Keratinocyte (primary cell): ENCODE data around the gene SPOCK3. TPM values are rescaled to one million over a fixed set of nuclear protein-coding genes. Genes with fewer than 3 reads are reported as not detected.

ENCODE experiments used
- DNase-seq: peaks from one replicate; pipeline ENCODE4 v3.0.0-alpha.2; 2011; ENCODE audit warnings: low read depth, missing footprints, low spot score
- FAIRE-seq: peaks from 2 replicates; lab custom pipeline; 2011; peaks lifted over from hg19 to GRCh38; lab: Jason Lieb, UNC
- H2AFZ ChIP-seq: 2 replicates; pipeline ENCODE4 v1.6.0; 2012; ENCODE audit warnings: low read length, control low read depth, inconsistent platforms; ENCODE audit not compliant: control insufficient read depth
- H3K27ac ChIP-seq: 2 replicates; pipeline ENCODE4 v1.5.1; 2011; ENCODE audit warnings: low read length; ENCODE audit not compliant: control insufficient read depth, insufficient read depth
- H3K27me3 ChIP-seq: 3 replicates; pipeline ENCODE4 v1.6.0; 2011; ENCODE audit warnings: low read length; ENCODE audit not compliant: control insufficient read depth, insufficient read depth; ENCODE audit errors: extremely low read depth
- H3K36me3 ChIP-seq, 2 experiments: 2 replicates in 1 of 2; 3 replicates in 1 of 2; pipeline ENCODE4 v1.5.1; 2011; ENCODE audit warnings: low read length in 2 of 2, mild to moderate bottlenecking in 1 of 2; ENCODE audit not compliant: control insufficient read depth in 2 of 2, insufficient read depth in 2 of 2; ENCODE audit errors: extremely low read depth in 1 of 2
- H3K4me1 ChIP-seq: 3 replicates; pipeline ENCODE4 v1.5.1; 2011; ENCODE audit warnings: low read length; ENCODE audit not compliant: control insufficient read depth, insufficient read depth; ENCODE audit errors: extremely low read depth
- H3K4me2 ChIP-seq: 3 replicates; pipeline ENCODE4 v1.6.0; 2011; ENCODE audit warnings: low read depth, low read length; ENCODE audit not compliant: control insufficient read depth, insufficient read depth; ENCODE audit errors: extremely low read depth
- H3K4me3 ChIP-seq, 3 experiments: fragments of 200-600 bp in 1 of 3; sonication (generic) in 1 of 3; 2 replicates in 2 of 3; 3 replicates in 1 of 3; pipeline ENCODE4 v1.5.1; 2011 to 2016; ENCODE audit warnings: low read length in 3 of 3, mild to moderate bottlenecking in 3 of 3, control low read depth in 2 of 3, inconsistent platforms in 1 of 3, low read depth in 1 of 3, mixed read lengths in 1 of 3, mixed run types in 1 of 3, moderate library complexity in 1 of 3; ENCODE audit not compliant: control insufficient read depth in 2 of 3, insufficient read depth in 2 of 3; ENCODE audit errors: extremely low read depth in 1 of 3
- H3K79me2 ChIP-seq: 2 replicates; pipeline ENCODE4 v1.6.0; 2012; ENCODE audit warnings: low read length; ENCODE audit not compliant: control insufficient read depth, insufficient read depth
- H3K9ac ChIP-seq: 3 replicates; pipeline ENCODE4 v1.6.0; 2011; ENCODE audit warnings: low read length; ENCODE audit not compliant: control insufficient read depth, insufficient read depth; ENCODE audit errors: extremely low read depth
- H3K9me1 ChIP-seq: 3 replicates; pipeline ENCODE4 v1.6.0; 2011; ENCODE audit warnings: low read length; ENCODE audit not compliant: control insufficient read depth, insufficient read depth; ENCODE audit errors: extremely low read depth
- H3K9me3 ChIP-seq: 2 replicates; pipeline ENCODE4 v1.5.1; 2012; ENCODE audit warnings: low read depth, low read length; ENCODE audit not compliant: control insufficient read depth
- H4K20me1 ChIP-seq: 3 replicates; pipeline ENCODE4 v1.6.0; 2011; ENCODE audit warnings: low read length; ENCODE audit not compliant: control insufficient read depth, insufficient read depth; ENCODE audit errors: extremely low read depth
- EZH2 ChIP-seq: IDR thresholded peaks from one replicate; pipeline ENCODE4 v1.6.1; 2012; ENCODE audit warnings: inconsistent platforms, mild to moderate bottlenecking, low read length, moderate library complexity
- dilution Hi-C: fragments of 300-500 bp; cut with MboI; formaldehyde crosslinking; loops from one replicate; pipeline ENCODE4 v1.7.0; 2020; ENCODE audit warnings: low sequenced_read_pairs; ENCODE audit not compliant: extremely low pct_ligation_motif_present
- polyA plus RNA-seq, 5 experiments: library from polyadenylated mRNA; depleted of rRNA in 3 of 5; stranded (reverse) in 3 of 5; stranded (forward) in 1 of 5; unstranded in 1 of 5; fragments of >200 nt; gene quantifications; 1 replicate in 1 of 5; 2 replicates in 3 of 5; 3 replicates in 1 of 5; pipeline versions ENCODE4 v1.2.1 to v1.2.3, GENCODE V29; 2011 to 2012; ENCODE audit warnings: missing spikeins in 2 of 5, low read depth in 1 of 5, low replicate concordance in 1 of 5
- TF ChIP-seq, protein P1 (sequence below), 3 experiments: IDR thresholded peaks in 1 of 3; conservative IDR thresholded peaks in 1 of 3; optimal IDR thresholded peaks in 1 of 3; 2 replicates in 2 of 3; 3 replicates in 1 of 3; pipeline versions ENCODE3 to v1.5.1; 2011; ENCODE audit warnings: low read length in 3 of 3, mild to moderate bottlenecking in 3 of 3, moderate library complexity in 2 of 3, control low read depth in 1 of 3, inconsistent platforms in 1 of 3; ENCODE audit not compliant: insufficient read depth in 2 of 3; ENCODE audit errors: extremely low read depth in 1 of 3

The SPOCK3 gene
- polyA plus RNA-seq, 1 donor (not counting 4 experiments of a cell fraction or from before 2014, with no cell fraction given), result not detected

DNA sequence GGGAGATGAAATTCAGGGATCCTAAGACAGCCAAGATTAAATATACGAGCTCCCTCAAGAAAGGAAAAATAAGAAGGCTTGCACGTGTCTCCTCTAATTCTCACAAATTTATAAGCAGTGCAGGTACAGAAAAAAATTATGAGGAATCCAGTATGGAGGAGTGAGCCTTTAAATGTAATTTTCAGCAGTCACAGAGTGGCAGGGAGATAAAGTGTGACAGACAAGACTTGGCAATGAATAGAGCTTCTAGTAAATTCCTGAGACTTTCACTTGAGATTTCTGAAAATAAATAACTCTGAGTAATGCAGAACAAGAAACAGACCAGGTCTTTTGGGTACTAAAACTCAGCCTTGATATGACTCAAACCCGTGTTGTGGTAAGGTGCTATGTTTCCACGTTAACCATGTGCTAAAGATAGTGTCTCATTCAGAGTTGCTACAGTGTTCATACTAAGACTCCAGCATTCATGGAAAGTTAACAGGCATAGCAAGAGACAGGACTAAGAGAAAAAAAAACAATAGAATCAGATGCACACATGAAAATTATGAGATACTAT, 119.8 kb downstream of the SPOCK3 start:
- no peak overlapping the region for H2AFZ ChIP-seq
- H3K4me1 ChIP-seq, result peaks cover 20% of the 10 kb centered on the region
- H3K9me1 ChIP-seq, result no peaks in the 10 kb centered on the region
- no peak overlapping the region for H3K9ac ChIP-seq
- no peaks in the 10 kb centered on the region for H3K79me2 ChIP-seq
- H4K20me1 ChIP-seq, result no peaks in the 10 kb centered on the region
- TF ChIP-seq EZH2, result no peak
- TF ChIP-seq, protein P1, sequence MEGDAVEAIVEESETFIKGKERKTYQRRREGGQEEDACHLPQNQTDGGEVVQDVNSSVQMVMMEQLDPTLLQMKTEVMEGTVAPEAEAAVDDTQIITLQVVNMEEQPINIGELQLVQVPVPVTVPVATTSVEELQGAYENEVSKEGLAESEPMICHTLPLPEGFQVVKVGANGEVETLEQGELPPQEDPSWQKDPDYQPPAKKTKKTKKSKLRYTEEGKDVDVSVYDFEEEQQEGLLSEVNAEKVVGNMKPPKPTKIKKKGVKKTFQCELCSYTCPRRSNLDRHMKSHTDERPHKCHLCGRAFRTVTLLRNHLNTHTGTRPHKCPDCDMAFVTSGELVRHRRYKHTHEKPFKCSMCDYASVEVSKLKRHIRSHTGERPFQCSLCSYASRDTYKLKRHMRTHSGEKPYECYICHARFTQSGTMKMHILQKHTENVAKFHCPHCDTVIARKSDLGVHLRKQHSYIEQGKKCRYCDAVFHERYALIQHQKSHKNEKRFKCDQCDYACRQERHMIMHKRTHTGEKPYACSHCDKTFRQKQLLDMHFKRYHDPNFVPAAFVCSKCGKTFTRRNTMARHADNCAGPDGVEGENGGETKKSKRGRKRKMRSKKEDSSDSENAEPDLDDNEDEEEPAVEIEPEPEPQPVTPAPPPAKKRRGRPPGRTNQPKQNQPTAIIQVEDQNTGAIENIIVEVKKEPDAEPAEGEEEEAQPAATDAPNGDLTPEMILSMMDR (optimal IDR thresholded peaks at IDR 0.05 in 1 of 3, IDR thresholded peaks at IDR 0.05 in 1 of 3, conservative IDR thresholded peaks at IDR 0.05 in 1 of 3; ENCODE audit: extremely low read depth in 1 of 3, insufficient read depth in 2 of 3, low read length in 3 of 3), result no peak
- no peaks in the 10 kb centered on the region for H3K27me3 ChIP-seq
- no peaks in the 10 kb centered on the region for H3K9me3 ChIP-seq
- dilution Hi-C loops, result no loop called here
- DNase-seq, result no peak
- no peak overlapping the region for H3K4me2 ChIP-seq
- H3K4me3 ChIP-seq, result no peak overlapping the region
- H3K36me3 ChIP-seq, result no peaks in the 10 kb centered on the region
- peak; percentile 79 for FAIRE-seq
- peak overlapping the region; percentile 8 for H3K27ac ChIP-seq

DNA sequence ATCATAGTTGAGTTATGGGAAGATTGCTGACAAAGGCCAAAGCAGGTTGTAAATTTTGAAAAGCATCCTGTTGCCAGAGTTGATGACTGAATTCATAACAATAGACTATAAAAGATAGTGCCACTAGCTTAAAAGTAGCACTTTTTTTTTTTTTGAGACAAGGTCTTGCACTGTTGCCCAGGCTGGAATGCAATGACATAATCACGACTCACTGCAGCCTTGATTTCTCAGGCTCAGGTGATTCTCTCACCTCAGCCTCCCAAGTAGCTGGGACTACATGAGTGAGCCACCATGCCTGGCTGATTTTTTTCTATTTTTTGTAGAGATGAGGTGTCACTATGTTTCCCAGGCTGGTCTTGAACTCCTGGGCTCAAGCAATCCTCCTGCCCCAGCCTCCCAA, 122.7 kb downstream of the SPOCK3 start:
- H3K4me2 ChIP-seq, result no peak overlapping the region
- no peaks in the 10 kb centered on the region for H3K9me3 ChIP-seq
- H3K79me2 ChIP-seq, result no peaks in the 10 kb centered on the region
- no peak overlapping the region for H3K4me3 ChIP-seq
- peak; percentile 33 for DNase-seq
- H3K9ac ChIP-seq, result no peak overlapping the region
- H3K36me3 ChIP-seq, result no peaks in the 10 kb centered on the region
- no peak overlapping the region for H3K27ac ChIP-seq
- peaks cover 11% of the 10 kb centered on the region for H3K4me1 ChIP-seq
- no peaks in the 10 kb centered on the region for H3K9me1 ChIP-seq
- no peaks in the 10 kb centered on the region for H3K27me3 ChIP-seq
- no peak overlapping the region for H2AFZ ChIP-seq
- FAIRE-seq, result no peak
- dilution Hi-C loops, result no loop called here
- no peak for TF ChIP-seq EZH2
- TF ChIP-seq, protein P1 (optimal IDR thresholded peaks at IDR 0.05 in 1 of 3, IDR thresholded peaks at IDR 0.05 in 1 of 3, conservative IDR thresholded peaks at IDR 0.05 in 1 of 3; ENCODE audit: extremely low read depth in 1 of 3, insufficient read depth in 2 of 3, low read length in 3 of 3), result no peak
- no peaks in the 10 kb centered on the region for H4K20me1 ChIP-seq
